CD4-positive, alpha-beta T cell treated with Interleukin-6 for 4 hours (primary cell): Measurements from ENCODE around the gene SPTB.

Source experiments
- DNase-seq: peaks from one replicate; pipeline ENCODE4 v3.0.0-alpha.2; 2020; ENCODE audit warnings: mixed read lengths

SPTB gene

GRCh38 chr14:64763085-64763782 lies 116.5 kb downstream of the SPTB start:
- no peak for DNase-seq

GRCh38 chr14:64762044-64763034 lies 117.4 kb downstream of the SPTB start:
- peak; percentile 61 for DNase-seq

- no peak for DNase-seq
Observed at GRCh38 chr14:64761441-64762043, 118.2 kb downstream of the SPTB start.

- DNase-seq = no peak
Observed at GRCh38 chr14:64760916-64761315, 118.8 kb downstream of the SPTB start.

GRCh38 chr14:64760146-64760755 lies 119.5 kb downstream of the SPTB start:
- DNase-seq = peak; percentile 73

- no peak for DNase-seq
Observed at GRCh38 chr14:64759555-64759938, 120.2 kb downstream of the SPTB start.

GRCh38 chr14:64758691-64759554 lies 120.8 kb downstream of the SPTB start:
- no peak for DNase-seq

- peak; percentile 39 for DNase-seq
Observed at GRCh38 chr14:64758025-64758521, 121.6 kb downstream of the SPTB start.

- no peak for DNase-seq
Observed at GRCh38 chr14:64757601-64758000, 122.1 kb downstream of the SPTB start.

- DNase-seq = no peak
Observed at GRCh38 chr14:64756712-64757111, 123.0 kb downstream of the SPTB start.

GRCh38 chr14:64755781-64756221 lies 123.9 kb downstream of the SPTB start:
- peak; percentile 76 for DNase-seq

- no peak for DNase-seq
Observed at GRCh38 chr14:64754685-64755084, 125.0 kb downstream of the SPTB start.

- no peak for DNase-seq
Observed at GRCh38 chr14:64753999-64754398, 125.7 kb downstream of the SPTB start.

GRCh38 chr14:64753374-64753773 lies 126.3 kb downstream of the SPTB start:
- no peak for DNase-seq

- no peak for DNase-seq
Observed at GRCh38 chr14:64752909-64753308, 126.8 kb downstream of the SPTB start.

- no peak for DNase-seq
Observed at GRCh38 chr14:64748995-64749714, 130.6 kb downstream of the SPTB start.

- DNase-seq = no peak
Observed at GRCh38 chr14:64748521-64748920, 131.2 kb downstream of the SPTB start.

GRCh38 chr14:64747327-64747726 lies 132.4 kb downstream of the SPTB start:
- peak; percentile 19 for DNase-seq

GRCh38 chr14:64746298-64747250 lies 133.1 kb downstream of the SPTB start:
- no peak for DNase-seq
